Panc1 (cell line): ENCODE data around the gene MDFI.

ENCODE experiments used
- TF ChIP-seq, protein P1 (sequence below): fragments of 450-650 bp; IDR thresholded peaks from 2 replicates; pipeline ENCODE4 v1.5.1; 2017; ENCODE audit warnings: mild to moderate bottlenecking
- TF ChIP-seq, protein P2 (sequence below), 2 experiments: IDR thresholded peaks; 2 replicates each; pipeline ENCODE4 v1.6.1; 2011 to 2012; ENCODE audit warnings: low read depth in 2 of 2, control low read depth in 1 of 2, low read length in 1 of 2, mild to moderate bottlenecking in 1 of 2, moderate library complexity in 1 of 2; ENCODE audit not compliant: insufficient read depth in 1 of 2

DNA sequence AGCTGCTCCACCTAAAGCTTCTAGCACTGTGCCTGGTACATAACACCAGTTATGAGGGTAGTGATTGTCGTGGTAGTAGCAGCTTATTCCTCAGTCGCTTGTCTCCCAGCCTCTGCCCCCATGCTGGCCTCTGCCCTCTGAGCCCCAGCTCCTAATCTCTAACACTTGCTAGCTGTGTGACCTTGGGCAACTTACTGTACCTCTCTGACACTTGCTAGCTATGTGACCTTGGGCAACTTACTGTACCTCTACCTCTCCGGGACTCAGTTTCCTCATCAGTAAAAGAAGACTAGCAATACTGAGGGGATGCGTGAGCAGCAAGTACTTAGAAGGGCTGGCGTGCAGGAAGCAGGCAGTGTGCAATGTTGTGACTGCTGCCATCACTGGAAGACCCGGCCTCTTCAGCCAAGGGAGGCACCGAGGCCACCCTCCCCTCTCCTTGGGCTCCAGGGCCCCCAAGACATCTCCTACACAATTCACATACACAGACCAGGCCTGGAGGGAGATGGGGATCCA is 9.9 kb downstream of the MDFI start:
- TF ChIP-seq, protein P1, sequence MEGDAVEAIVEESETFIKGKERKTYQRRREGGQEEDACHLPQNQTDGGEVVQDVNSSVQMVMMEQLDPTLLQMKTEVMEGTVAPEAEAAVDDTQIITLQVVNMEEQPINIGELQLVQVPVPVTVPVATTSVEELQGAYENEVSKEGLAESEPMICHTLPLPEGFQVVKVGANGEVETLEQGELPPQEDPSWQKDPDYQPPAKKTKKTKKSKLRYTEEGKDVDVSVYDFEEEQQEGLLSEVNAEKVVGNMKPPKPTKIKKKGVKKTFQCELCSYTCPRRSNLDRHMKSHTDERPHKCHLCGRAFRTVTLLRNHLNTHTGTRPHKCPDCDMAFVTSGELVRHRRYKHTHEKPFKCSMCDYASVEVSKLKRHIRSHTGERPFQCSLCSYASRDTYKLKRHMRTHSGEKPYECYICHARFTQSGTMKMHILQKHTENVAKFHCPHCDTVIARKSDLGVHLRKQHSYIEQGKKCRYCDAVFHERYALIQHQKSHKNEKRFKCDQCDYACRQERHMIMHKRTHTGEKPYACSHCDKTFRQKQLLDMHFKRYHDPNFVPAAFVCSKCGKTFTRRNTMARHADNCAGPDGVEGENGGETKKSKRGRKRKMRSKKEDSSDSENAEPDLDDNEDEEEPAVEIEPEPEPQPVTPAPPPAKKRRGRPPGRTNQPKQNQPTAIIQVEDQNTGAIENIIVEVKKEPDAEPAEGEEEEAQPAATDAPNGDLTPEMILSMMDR: no peak
- TF ChIP-seq, protein P2, sequence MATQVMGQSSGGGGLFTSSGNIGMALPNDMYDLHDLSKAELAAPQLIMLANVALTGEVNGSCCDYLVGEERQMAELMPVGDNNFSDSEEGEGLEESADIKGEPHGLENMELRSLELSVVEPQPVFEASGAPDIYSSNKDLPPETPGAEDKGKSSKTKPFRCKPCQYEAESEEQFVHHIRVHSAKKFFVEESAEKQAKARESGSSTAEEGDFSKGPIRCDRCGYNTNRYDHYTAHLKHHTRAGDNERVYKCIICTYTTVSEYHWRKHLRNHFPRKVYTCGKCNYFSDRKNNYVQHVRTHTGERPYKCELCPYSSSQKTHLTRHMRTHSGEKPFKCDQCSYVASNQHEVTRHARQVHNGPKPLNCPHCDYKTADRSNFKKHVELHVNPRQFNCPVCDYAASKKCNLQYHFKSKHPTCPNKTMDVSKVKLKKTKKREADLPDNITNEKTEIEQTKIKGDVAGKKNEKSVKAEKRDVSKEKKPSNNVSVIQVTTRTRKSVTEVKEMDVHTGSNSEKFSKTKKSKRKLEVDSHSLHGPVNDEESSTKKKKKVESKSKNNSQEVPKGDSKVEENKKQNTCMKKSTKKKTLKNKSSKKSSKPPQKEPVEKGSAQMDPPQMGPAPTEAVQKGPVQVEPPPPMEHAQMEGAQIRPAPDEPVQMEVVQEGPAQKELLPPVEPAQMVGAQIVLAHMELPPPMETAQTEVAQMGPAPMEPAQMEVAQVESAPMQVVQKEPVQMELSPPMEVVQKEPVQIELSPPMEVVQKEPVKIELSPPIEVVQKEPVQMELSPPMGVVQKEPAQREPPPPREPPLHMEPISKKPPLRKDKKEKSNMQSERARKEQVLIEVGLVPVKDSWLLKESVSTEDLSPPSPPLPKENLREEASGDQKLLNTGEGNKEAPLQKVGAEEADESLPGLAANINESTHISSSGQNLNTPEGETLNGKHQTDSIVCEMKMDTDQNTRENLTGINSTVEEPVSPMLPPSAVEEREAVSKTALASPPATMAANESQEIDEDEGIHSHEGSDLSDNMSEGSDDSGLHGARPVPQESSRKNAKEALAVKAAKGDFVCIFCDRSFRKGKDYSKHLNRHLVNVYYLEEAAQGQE (IDR thresholded peaks at IDR 0.05; ENCODE audit: insufficient read depth in 1 of 2, low read depth in 2 of 2, low read length in 1 of 2): no peak
